M059J (cell line): ENCODE results near the gene SMURF1. TPM values are rescaled to one million over a fixed set of nuclear protein-coding genes. Genes with fewer than 3 reads are reported as not detected.

ENCODE experiments used
- DNase-seq: peaks from one replicate; pipeline ENCODE4 v3.0.0-alpha.2; 2012; ENCODE audit warnings: low read depth
- total RNA-seq: library from RNA; depleted of rRNA; stranded (reverse); fragments of >200 nt; shearing (Covaris generic); gene quantifications from 2 replicates; pipeline ENCODE4 v1.2.3, GENCODE V29; 2014

SMURF1 gene
- total RNA-seq, 1 experiment from 2014 or later: 21.1 TPM

GRCh38 chr7:99098286-99098823 is 45.6 kb downstream of the SMURF1 start:
- DNase-seq: no peak

DNA sequence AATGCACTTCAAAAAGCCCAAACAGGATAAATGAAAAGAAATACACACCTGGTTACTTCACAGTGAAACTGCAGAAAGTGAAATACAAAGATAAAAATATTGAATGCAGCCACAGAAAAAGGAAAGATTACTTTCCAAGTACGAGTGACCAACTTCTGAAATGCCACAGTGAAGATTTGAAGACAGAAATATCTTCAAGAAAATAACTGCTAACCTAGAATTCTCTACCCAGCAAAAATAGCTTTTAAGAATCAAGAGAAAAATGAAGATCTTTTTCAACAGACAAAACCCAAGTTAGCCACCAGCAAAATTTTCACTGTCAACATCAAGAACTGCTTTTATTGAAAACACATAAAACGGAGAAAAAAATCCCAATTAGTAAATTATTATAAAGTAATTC is 46.2 kb downstream of the SMURF1 start:
- DNase-seq: no peak

- no peak for DNase-seq
Observed at GRCh38 chr7:99096124-99096887, 47.6 kb downstream of the SMURF1 start.

DNA sequence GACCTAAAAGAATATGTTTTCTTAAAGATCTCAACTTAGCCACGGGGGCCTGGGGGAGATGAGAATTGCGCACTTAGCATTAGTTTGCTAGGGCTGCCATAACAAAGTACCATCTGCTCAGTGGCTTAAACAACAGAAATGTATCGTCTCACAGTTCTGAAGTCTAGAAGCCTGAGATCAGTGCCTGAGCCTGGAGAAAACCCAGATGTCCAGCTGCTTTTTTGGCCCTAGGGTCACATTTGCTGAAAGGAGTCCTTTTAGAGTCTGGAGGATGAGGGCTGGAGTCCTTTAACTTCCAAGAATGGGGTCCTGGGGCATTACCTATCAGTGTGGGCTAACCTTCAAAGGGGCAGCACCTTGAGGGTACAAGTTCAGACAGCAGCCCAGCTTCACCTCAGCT is 48.2 kb downstream of the SMURF1 start:
- DNase-seq: no peak

DNA sequence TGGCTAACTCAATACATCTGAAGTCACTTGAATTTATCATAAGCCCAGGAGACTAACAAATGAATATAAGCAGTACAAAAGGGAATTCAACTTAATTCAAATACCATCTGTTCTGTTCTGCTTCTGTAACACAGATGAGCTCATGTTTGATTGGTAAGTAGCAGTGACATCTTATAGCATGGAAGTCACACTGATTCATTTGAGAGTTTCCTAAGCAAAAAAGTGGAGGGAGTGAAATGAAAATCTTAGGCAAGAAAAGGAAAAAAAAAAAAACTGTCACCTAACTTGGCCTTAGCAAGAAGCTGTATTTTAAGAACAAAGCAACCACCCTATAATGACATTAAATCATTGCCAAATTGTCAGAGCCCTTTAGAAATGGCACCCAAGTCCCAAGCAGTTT is 49.5 kb downstream of the SMURF1 start:
- no peak for DNase-seq

GRCh38 chr7:99092064-99092720 is 51.7 kb downstream of the SMURF1 start:
- no peak for DNase-seq

- peak; percentile 22 for DNase-seq
Observed at GRCh38 chr7:99090771-99091542, 53.0 kb downstream of the SMURF1 start.

- no peak for DNase-seq
Observed at GRCh38 chr7:99089914-99090629, 53.8 kb downstream of the SMURF1 start.

- no peak for DNase-seq
Observed at GRCh38 chr7:99086944-99087343, 57.0 kb downstream of the SMURF1 start.

DNA sequence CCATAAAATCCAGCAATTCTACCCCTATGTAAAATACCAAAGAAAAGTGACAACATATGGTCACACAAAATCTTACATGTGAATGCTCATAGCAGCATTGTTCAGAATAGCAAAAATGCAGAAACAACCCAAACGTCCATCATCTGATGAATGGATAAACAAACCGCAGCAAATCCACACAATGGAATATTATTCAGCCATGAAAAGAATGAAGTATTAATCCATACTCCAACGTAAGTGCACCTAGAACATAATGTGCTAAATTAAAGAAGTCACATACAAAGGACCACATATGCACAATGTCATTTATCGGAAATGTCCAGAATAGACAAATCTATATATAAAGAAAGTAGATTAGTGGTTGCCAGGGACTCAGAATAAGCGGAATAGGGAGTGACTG is 57.4 kb downstream of the SMURF1 start:
- DNase-seq: no peak

GRCh38 chr7:99083733-99084132 is 60.2 kb downstream of the SMURF1 start:
- DNase-seq: peak; percentile 24

GRCh38 chr7:99083068-99083651 is 60.7 kb downstream of the SMURF1 start:
- DNase-seq: peak; percentile 72

GRCh38 chr7:99080679-99081078 is 63.2 kb downstream of the SMURF1 start:
- DNase-seq: no peak

DNA sequence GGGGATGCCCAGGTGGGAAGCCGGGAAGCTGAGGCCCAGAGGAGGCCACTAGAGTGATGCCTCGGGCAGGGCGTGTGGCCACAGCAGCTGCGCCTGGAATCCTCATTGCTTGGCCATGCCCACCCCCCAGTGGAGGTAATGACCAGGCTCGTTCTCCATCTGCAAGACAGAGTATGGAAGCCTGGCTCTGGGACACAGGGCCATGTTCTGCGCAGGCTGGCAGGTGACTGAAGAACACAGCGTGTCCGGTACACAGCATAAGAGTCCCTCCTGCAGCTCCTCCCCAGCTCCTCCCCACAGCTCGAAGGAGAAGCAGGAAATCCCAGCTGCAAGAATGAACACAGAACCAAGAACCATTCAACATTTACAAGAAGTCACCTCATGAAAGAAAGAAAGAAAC is 64.8 kb downstream of the SMURF1 start:
- no peak for DNase-seq

DNA sequence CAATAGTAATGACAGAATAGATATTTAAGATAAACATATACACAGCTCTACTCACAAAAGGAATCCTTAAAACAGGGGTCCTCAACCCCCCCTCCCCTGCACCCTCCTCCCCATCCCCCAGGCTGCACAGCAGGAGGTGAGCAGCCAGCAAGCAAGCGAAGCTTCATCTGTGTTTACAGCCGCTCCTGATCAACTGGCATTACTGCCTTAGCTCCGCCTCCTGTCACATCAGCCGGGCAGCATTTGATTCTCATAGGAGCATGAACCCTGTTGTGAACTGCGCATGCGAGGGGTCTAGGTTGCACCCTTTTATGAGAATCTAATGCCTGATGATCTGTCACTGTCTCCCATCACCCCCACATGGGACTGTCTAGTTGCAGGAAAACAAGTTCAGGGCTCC is 65.5 kb downstream of the SMURF1 start:
- DNase-seq: no peak

- DNase-seq: no peak
Observed at GRCh38 chr7:99076615-99077014, 67.3 kb downstream of the SMURF1 start.

DNA sequence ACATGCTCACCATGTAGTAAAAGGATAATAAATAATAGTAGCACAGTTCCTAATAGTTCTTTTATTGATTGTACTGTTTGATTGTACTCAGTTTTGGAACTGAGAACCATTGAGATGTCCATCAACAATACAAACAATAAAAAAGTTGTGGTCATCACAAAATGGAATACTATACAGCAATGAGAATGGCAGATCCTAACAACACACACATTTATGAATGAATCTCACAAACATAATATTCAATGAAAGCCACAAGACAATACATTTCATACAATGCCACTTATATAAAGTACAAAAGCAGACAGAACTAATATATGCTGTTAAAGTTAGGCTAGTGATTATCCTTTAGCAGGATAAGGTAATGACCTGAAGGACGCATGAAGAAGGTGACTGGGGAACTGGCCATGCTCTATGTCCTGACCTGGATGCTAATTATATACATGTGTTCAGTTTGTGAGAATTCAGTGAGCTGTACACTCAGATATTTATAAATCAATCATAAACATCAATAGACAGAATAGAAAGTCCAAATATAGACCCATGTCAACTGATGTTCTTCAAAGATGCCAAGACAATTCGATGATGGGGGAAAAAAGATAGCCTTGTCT is 70.0 kb downstream of the SMURF1 start:
- DNase-seq: no peak

GRCh38 chr7:99072126-99072525 is 71.8 kb downstream of the SMURF1 start:
- peak; percentile 14 for DNase-seq

- DNase-seq: no peak
Observed at GRCh38 chr7:99070361-99070760, 73.5 kb downstream of the SMURF1 start.

DNA sequence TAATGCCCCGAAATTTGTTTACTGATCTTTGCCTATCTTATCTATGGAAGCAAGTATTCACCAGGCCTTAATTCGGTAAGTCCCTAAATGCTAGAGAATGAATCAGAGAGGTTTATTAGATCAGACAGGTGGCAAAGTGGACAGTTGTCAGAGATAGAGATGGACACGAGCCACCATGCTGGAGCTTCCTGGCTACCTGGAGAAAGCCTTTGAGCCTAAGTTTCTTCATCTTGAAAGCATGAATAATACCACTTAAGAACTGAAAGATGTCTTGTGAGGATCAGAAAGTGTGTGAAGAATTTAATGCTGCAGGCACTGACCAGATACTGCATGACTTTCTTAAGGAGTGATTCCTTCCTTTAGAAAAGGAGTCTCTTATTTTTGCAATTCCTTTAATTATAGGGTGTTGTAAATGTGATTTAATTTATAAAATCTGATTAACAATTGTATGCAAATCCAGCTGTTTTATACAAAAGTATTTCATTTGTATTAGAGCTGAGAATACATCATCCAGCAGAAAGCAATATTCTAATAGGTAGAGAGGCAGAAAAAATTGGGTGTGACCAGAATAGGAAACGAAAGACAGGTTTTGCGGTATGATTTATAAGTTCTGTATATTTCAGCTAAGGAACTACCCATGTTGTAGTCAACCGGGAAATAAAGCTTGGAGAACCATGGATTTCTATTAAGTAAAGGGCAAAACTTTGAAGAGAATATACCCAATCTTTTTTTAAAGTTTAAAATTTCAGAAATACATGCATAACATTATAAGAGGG is 82.7 kb downstream of the SMURF1 start:
- DNase-seq: no peak
